Measurements from ENCODE around the gene MTA2.

DNA sequence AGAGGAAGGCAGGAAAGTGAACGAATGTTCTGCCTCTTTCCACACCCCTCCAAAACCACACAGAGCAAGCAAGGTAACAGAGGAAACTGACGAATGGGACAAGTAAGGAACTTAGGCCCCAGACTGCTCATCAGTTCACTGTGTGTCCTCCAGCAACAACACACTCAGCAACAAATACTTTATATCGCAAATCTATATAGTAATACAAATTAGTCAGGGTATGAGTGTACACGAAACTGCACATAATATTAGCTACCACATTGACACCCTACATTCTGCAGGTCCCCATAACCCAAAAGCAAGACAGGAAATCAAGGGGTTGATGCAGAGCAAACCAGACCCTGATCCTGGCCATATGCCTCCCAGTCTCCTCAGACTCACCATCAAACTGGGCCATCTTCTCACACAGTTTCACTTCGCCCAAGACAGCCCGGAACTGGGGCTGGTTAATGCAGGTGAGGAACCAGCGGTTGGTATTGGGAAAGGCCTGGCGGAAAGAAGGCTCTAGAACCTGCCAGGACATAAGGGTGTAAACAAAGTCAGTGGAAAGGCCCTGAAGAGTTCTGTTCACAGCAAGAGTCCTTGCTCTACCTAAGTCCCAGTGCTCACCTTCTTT lies 34.5 kb downstream of the MTA2 start:
- TF ChIP-seq, protein P1, sequence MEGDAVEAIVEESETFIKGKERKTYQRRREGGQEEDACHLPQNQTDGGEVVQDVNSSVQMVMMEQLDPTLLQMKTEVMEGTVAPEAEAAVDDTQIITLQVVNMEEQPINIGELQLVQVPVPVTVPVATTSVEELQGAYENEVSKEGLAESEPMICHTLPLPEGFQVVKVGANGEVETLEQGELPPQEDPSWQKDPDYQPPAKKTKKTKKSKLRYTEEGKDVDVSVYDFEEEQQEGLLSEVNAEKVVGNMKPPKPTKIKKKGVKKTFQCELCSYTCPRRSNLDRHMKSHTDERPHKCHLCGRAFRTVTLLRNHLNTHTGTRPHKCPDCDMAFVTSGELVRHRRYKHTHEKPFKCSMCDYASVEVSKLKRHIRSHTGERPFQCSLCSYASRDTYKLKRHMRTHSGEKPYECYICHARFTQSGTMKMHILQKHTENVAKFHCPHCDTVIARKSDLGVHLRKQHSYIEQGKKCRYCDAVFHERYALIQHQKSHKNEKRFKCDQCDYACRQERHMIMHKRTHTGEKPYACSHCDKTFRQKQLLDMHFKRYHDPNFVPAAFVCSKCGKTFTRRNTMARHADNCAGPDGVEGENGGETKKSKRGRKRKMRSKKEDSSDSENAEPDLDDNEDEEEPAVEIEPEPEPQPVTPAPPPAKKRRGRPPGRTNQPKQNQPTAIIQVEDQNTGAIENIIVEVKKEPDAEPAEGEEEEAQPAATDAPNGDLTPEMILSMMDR (IDR thresholded peaks at IDR 0.05; ENCODE audit: low read length): no peak
- no peak for TF ChIP-seq EZH2 (IDR thresholded peaks at IDR 0.05; ENCODE audit: borderline replicate concordance, low read length)
